A204.1 (cell line): ENCODE results near the gene MIA3.
"Not testable (repeated sequence)": the region's sequence is repeated elsewhere in the genome, so short reads cannot be mapped to it uniquely, and the experiment has no call there.

Experiments used
- FAIRE-seq: peaks from 2 replicates; lab custom pipeline; 2012; peaks lifted over from hg19 to GRCh38; lab: Jason Lieb, UNC

MIA3 gene

DNA sequence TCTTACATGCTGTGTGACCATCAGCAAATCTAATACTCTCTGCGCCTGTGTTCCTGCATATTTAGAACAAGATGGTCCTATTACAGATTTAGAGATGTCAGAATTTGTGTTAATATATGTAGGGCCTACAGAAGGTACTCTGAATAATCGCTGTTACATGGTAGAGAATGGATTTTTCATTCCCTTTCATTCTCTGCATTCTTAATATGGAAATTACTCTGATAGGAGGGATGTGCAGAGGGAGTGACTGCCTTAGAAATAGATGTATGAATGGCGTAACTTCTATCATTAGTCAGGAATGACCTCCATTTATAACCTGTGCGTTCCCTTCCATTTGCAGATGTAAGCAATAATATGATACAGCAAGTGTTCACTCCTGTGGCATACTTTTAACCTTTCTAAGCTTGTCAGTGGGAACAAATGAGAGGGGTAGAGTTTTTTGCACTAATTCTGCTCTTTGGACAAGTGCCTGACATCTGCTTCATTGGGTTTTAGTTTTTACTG lies 45.6 kb downstream of the MIA3 start:
- FAIRE-seq = no peak

DNA sequence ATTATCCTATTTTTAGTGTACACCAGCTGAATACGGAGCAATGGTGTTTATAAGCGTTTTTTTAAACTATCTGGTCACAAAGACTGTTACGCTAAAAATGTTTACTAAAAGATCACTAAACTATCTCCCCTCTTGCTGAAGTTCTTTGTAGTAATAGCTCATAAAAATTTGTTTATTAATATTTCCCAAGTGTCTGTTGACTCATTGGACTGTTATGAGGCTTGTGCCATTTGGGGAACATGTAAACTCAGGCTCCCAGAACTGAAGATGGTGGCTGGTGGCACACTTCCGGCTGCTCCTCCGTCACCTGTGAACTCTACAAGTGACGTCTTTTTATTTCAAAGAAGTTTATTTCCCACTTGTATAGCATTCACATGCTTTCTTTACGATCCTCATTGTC lies 48.1 kb downstream of the MIA3 start:
- no peak for FAIRE-seq

DNA sequence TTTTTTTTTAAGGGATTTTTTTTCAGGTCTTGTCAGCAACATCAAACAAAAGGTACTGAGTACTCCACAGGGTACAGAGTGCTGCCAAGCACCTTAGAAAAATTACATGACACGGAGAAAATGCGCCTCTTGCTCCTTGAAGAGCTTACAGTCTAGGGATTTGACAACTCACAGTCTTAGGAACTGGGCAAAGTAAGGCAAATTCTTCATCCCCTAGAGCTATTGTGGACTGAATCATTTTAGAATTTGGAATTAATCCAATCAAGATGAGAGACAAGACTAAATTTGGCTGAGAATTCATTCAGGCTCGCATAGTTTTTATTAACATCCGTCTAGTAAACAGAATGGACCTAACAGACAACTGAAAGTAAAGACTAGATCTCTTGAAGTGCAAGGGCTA lies 50.3 kb downstream of the MIA3 start:
- not testable (repeated sequence) for FAIRE-seq

DNA sequence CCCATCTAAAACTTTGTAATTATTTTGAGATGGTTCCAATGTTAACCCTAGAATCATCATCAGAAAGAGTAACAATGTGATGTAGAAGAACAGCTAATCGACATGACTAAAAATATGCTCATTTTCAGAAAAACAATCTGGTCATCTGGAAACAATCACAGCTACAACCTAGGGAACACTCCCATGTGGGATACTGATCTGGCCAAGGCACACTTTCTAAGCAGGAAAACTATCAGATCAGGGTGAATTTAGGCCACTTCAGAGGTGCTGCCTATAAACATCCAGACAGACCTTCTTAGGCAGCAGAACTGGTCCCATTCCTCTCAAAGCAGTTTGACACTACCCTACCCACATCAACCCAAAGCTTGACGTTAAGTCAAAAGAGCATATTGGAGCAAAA lies 51.2 kb downstream of the MIA3 start:
- FAIRE-seq = not testable (repeated sequence)

DNA sequence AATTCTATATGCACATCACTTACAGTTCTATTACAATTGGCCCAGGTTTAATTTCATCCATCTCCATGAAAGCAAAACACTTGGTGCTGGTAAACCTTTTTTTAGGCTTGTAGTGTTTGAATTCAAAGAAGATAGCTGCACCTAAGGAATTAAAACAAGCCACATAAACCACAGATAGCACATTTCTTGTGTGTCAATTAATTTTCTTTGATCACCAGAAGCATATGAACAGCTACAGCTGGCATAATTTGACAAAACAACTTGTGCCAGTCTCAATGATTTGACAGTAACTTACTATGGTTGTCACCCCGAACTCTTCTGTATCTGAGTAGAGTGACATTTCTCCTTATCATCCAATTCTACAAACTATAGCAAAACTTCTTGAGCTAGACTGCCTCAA lies 52.2 kb downstream of the MIA3 start:
- no peak for FAIRE-seq

DNA sequence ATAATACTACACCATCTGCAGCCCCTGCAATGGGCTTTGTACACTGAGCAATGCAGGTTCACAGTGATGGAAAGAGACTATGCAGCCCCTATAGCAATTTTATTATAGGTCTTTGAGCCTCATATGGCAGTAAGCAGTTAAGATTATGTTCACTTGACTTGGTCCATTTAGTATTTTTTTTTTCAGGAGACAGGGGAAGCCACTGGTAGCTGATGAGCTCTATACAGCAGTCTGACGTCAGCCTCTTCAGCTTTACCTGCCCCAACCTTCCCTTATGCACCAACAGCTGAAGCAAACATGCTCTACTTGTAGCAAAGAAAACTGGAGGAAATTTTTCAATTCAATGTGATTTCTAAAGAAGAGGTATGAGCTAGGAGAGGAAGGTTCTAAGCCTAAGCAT lies 62.2 kb downstream of the MIA3 start:
- FAIRE-seq = no peak

DNA sequence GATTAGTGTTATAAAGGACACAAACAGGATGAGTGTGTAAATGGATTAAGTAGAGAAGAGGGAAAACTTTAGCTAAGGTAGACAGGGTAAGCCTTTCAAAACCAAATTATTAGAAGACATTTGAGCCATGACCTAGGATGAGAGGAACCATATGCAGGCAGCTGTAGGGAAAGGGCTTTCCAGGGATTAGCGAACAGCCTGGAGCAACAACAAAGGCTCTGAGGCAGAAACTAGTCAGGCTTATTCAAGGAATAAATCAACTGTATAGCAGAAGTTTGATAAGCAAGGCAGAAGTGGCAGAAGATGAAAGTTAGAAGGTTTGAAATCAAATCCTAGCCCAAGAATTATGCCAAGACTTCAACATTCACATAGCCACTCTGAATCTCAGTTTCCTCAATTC lies 73.1 kb downstream of the MIA3 start:
- no peak for FAIRE-seq

DNA sequence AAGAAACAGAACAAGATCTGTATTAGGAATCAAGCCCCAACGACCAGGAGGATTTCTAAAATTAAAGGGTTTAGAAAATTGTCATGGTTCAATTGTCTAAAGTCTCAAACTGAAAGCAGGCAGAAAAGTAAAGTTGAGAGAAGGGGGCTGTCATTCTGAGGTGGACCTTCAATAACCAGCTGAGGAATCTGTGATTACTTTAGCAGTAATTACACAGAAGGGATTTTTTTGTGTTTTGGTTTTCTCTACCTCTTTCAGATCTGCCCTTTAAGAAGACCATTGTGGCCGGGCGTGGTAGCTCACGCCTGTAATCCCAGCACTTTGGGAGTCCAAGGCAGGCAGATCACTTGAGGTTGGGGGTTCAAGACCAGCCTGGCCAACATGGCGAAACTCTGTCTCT lies 77.0 kb downstream of the MIA3 start:
- no peak for FAIRE-seq

DNA sequence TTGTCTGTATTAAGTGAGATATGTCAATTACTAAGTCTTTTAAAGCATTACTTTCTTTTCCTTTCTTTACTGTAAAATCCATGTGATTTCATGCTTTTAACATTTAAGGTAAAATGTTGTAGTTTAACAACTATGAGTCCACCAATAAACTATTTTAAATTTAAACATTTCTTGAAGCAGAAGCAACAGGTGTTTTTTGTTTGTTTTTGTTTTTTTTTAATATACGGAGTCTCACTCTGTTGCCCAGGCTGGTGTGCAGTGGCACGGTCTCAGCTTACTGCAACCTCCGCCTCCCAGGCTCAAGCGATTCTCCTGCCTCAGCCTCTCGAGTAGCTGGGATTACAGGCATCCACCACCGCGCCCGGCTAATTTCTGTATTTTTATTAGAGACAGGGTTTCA lies 78.8 kb downstream of the MIA3 start:
- no peak for FAIRE-seq

DNA sequence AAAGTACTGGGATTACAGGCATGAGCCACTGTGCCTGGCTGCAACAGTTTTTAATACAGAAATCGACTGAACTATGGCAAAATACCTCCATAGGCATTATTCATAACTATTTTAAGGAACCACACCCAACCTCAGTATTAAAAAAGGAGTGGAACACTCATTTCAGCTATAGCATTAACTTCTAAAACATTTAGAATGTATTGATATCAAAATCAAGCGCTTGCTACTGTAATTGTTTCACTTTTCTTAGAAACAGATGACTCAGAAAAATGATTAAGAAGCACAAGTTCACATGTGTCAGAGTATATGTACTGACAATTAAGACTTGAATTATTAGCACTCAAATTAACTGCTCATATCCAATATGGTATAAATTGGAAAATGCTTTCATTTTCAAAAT lies 79.3 kb downstream of the MIA3 start:
- no peak for FAIRE-seq

DNA sequence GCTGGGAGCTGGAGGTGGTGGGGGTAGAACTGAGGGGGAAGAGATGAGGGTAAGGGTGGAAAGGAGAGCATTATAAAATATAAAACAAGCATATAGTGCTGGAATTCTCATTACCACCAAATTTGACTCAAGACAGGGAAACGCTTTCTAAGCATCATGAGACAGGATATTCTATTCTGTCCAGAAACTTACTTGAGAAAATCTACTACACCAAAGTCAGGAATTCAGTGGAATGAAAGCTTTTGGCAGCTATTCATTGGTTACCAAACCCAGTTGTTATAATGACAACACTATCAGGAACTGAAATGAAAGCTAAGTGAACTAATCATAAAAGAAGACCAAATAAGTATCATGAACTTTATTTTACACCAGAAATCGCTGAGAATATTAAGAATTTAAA lies 79.9 kb downstream of the MIA3 start:
- no peak for FAIRE-seq

DNA sequence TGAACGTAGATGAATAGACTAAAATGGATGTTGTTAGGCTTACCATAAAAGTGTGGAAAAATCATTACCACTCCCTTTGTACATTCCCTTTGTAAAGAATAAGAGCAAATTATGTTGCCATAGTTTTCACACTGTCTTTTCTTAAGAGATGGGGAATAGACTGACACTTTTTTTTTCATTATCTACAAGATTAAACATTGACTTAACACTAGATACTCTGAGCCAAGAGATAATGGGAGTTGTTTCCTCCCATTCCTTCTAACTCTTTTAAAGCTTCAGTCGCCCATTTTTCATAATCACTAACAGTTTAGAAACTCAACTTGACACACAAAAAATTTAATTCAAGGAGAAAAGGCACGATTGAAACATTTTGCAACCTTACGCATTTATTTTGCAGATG lies 84.3 kb downstream of the MIA3 start:
- no peak for FAIRE-seq

DNA sequence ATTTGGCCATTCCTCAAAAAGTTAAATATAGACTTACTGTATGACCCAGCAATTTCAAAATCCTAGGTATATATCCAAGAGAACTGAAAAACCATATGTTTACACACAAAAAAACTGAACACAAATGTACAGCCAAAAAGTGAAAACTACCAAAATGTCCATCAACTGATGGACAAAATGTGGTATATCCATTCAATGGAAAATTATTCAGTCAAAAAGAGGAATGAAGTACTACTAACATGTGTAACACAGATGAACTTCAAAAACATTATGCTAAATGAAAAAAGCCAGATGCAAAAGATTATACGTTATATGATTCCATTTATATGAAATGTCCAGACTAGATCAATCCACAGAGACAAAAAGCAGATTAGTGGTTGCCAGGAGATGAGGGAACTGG lies 86.4 kb downstream of the MIA3 start:
- FAIRE-seq = no peak

DNA sequence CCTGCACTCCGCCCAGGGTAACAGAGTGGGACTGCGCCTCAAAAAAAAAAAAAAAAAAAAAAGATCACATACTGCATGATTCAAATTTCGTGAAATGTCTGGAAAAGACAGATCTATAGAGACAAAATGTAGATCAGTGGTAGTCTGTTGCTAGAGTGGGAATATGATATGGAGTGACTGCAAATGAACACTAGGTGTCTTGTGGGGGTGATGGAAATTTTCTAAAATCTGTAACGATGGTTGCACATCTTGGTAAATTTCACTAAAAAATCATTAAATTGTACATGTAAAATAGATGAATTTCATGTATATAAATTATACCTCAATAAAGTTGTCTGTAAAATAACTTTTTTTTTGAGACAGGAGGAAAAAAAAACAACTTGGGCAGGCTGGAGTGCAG lies 88.9 kb downstream of the MIA3 start:
- FAIRE-seq = no peak

DNA sequence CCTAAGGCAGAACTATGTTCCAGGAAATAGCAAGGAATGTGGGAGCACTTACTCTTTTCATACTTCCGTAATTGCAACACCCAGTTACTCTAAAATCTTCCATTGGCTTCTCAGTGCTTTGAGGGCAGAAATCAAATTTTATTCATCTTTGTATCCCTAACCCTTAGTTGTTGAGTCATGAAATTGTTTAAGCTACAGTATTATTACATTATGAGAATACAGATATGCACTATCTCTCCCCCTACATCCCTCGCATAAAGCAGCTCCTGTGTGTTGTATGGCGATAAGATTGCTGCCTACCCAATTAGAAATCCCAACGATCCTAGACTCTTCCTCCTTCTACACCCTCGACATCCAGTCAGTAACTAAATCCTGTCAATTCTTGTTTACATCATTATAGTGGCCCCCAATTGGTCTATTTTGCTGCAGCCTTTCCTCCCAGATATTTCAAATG lies 91.8 kb downstream of the MIA3 start:
- no peak for FAIRE-seq

DNA sequence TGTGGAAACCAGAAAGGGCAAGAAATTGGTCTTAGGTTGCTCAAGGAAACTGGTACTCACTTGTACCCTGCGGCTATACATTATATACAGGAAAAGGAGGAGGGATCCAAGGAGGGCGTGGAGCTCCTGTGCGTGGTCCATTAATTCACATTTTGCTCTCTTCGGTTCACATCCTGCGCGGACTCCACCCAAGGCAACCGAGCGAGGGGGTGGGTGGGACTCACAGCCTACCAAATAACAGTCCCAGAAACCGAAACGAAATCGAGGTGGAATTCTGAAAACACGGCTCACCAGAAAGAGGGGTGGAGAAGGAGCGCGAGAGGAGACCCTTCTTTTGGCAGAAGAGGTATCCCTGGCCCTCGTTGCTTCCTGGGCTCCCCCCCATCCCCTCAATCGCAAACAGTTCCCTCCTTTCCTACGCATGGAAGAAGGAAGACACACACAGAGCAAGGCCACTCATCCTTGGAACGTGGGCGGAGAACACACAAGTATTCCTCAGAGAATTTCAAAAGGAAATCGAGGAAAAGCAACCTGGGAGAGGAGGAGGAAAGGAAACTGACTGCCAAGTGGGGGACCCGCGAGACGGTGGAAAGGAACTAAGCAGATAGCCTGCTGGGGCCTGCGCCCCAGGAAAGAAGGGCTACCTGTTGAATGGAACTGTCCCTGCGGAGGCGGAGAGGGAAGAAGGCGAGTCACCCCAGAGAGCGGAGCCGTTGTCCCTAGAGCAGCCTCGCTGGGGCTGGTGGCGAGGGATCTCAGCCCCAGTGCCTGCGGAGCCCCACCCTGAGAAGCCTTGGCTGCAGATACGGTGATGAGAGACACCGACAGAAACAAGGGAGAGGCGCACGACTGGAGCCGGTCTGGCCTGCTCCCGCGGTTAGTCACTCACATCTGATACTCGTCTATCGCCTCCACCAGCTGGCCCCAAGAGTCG lies 93.7 kb downstream of the MIA3 start:
- peak; percentile 86 for FAIRE-seq

DNA sequence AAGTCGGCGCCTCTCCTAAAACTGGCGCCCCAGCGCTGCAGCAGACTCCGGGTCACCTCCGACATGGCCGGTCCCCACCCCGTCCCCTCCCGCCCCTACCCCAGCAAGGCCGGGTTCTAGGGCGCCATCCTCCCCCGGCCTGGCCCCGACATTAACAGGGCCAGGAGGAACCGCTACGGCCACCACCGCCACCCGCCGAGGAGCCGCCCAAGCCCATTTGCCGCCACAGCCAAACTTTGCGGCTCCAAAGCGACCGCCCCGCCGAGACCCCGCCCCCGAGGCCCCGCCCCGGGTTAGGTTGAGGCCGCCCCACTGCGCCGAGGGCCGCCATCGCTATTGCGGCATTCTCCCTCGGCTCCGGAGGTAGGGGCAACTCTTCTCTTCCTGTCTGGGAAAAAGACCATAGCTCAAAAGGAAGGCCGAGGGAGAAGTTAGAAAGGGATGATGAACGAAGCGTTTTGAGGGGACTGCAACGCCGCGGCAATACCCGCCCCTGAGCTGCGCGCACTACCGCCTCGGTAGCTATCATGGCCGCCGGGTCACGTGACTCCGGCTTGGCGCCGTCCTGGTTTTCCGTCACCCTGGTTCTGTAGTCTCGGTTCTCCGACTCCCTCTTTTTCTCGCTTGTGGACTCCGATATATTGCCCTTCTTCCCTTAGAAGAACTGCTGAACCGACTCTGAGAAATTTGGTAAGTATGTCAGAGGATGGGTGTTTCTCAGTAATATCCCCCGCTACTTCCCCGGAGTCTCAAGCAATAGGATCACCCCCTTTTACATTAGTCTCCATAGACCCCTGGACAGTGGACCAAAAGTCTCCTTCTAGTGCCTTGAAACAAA lies 94.6 kb downstream of the MIA3 start, which contains the start of the genes AIDA and BROX:
Gene AIDA (minus strand): TSS at position 239 of the 838 bp plus-strand sequence. CDS start 174 bp downstream, at position 65.
Gene BROX (plus strand): TSS at position 312 of the 838 bp plus-strand sequence. CDS start 3,136 bp downstream, outside the sequence.
- no peak for FAIRE-seq

DNA sequence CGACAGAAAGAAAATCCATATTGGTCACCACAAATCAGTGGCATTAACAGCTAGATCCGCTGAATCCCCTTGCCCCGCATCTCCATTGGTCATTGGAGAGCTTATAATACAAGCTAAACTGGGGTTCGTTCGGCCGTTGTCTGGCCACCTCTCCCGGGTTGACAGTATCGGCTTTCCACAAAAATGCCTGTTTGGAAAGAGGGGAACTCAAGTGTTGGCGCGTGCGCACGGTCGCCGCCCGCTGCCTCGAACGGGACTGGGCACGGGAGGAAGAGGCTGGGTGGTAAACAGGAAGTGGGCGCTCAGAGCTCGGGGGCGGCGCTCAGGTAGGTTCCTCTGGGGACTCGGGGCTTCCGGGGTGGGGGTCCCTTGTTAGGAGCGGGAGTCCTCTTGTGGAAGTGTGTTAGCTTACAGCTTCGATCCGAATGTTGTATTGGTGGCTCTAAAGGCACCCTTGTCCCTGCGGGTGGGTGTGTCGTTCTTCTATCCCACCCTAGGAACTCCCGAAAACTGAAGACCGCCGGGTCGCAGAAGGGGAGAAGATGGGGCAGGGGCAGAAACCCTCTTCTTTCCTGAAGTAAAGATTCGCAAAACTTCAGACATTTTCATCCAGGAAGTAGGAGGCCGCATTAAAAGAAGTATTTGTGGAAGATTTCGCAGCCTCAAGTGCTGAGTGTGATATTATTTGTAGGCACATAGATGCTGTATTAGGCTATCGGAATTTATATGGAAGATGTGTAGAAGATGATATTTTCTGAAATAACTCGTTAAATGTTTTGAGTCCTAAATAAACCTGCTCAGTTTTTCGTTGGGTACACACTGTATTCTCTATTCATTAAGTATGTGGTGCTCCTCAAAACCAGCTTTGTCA lies 95.4 kb downstream of the MIA3 start:
- peak; percentile 84 for FAIRE-seq

DNA sequence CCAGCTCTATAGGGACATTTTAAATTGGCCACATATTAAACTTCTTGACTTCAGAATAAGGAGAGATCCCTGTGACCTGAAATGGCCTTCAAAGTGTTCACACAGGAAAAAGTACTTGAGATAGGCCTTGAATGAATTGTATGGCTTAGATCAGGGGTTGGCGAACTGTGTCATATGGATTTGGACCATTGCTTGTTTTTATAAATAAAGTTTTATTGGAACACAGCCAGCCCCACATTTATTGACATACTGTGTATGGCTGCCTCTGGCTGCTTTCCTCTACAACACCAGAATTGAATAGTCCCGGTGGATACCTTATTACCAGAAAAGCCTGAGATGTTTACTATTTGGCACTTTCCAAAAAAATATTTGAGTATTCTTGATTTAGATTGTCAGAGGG lies 98.5 kb downstream of the MIA3 start:
- no peak for FAIRE-seq
